Measurements from ENCODE around the gene GPANK1.

GRCh38 chr6:31665501-31666336 is 922 bp upstream of the GPANK1 start, which contains the start of gene CSNK2B:
- TF ChIP-seq POLR2A (IDR thresholded peaks at IDR 0.05; ENCODE audit: low read depth, low read length) (peak; percentile 70), CTCF (conservative IDR thresholded peaks at IDR 0.05; ENCODE audit: low read depth, low read length) (no peak), NFE2L2 (IDR thresholded peaks at IDR 0.05; ENCODE audit: low read depth, low read length) (no peak), RFX5 (IDR thresholded peaks at IDR 0.05; ENCODE audit: low read depth, low read length) (no peak), CEBPB (IDR thresholded peaks at IDR 0.05; ENCODE audit: low read depth, low read length) (no peak), SMC3 (IDR thresholded peaks at IDR 0.05; ENCODE audit: low read depth, low read length) (no peak), CHD1 (IDR thresholded peaks at IDR 0.05; ENCODE audit: low read depth, low read length) (no peak), USF2 (IDR thresholded peaks at IDR 0.05; ENCODE audit: low read depth, low read length) (peak; percentile 85), FOS (IDR thresholded peaks at IDR 0.05; ENCODE audit: low read depth, low read length) (no peak), MAZ (IDR thresholded peaks at IDR 0.05; ENCODE audit: borderline replicate concordance, low read depth, low read length) (peak; percentile 63)

Data from IMR-90 (cell line).